GM18867 (cell line): ENCODE measurements around the gene KRTAP12-2.
"Not testable (repeated sequence)": the region's sequence is repeated elsewhere in the genome, so short reads cannot be mapped to it uniquely, and the experiment has no call there.

ENCODE experiments used
- ATAC-seq: cut with Tn5 transposase; IDR thresholded peaks from one replicate; pipeline ENCODE4 v1.9.1; 2021; ENCODE audit warnings: mild to moderate bottlenecking, moderate library complexity; ENCODE audit not compliant: unreplicated experiment

The KRTAP12-2 gene

DNA sequence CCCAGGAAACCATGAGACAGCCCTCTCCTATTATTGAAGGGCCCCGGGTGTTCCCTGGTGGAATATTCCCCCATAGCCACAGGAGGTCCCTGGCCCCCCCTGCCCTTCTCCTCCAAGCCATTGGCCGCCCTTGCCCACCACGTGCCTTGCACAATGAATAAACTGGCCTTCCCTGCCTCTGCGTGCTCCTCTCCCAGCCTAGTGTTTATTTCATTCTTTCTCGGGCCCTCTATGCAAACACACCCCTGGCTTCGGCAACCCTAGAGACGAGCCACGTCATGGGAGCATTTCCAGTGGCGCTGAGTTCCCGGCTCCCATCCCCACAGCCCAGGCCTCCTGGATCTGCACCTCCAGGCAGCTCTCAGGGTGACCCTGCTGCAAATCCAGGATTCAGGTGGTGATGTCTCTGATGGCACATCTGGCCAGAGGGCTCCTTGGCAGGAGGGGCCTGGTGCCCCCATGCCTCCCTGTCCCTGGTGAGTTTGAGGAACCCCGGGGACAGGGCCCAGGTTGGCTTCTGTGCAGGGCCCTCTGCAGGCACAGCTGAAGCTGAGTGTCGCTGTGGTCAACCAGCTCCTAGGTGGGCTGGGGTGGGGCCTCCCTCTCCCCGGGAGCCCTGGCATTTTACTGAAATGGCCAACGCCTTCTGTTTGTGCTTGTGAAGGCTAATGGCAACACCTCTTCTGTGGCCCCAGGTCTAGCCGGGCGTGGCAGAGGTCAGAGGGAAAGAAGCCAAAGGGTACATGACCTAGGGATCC, 36.4 kb upstream of the KRTAP12-2 start:
- no peak for ATAC-seq

DNA sequence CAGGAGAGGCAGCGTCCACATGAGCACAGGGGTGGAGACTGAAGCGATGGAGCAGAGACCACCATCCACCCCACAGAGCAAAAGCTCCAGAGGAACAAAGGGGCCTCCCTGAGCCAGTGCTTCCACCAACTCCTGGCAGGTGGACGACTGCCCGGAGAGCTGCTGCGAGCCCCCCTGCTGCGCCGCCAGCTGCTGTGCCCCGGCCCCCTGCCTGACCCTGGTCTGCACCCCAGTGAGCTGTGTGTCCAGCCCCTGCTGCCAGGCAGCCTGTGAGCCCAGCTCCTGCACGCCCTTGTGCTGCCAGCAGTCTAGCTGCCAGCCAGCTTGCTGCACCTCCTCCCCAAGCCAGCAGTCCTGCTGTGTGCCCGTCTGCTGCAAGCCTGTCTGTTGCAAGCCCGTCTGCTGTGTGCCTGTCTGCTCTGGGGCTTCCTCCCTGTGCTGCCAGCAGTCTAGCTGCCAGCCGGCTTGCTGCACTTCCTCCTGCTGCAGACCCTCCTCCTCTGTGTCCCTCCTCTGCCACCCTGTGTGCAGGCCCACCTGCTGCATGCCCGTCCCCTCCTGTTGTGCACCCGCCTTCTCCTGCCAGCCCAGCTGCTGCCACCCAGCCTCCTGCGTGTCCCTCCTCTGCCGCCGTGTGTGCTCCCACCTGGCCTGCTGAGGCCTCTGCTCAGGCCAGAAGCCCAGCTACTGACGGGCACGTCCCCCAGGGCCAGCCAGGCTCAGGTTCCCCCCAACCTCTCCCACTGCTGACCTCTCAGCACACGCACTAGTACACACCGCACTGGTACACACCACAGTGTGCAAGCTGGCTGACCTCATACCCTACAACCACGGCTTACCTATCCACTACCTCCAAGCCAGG, 35.6 kb upstream of the KRTAP12-2 start:
- ATAC-seq, result no peak

DNA sequence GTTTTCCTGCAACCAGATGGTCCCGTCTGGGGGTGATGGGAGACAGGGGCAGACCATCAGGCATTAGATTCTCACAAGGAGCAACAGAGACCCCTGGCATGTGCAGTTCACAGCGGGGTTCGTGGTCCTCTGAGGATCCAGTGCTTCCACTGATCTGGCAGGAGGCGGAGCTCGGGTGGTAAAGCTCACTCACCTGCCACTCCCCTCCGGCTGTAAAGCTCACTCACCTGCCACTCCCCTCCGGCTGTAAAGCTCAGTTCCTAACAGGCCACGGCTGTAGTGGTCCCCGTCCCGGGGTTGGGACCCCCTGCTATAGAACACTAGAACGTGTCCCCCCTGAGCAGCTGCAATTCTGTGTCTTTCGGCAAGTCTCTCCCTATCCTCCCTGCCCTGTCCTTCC, 34.8 kb upstream of the KRTAP12-2 start:
- ATAC-seq, result no peak

DNA sequence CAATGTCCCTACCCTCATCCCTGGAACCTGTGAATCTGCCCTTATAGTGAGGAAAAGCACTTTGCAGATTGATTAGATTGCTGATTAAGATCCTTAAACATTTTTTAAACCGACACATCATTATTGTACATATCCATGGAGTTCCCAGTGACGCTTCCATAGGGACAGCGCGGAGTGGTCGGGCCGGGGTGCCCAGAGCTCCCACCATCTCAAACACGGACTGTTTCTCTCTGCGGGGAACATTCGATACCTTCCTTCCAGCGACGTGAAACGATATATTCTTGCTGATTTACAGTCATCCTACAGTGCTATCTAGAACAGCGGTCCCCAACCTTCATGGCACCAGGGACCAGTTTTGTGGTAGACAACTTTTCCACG, 34.3 kb upstream of the KRTAP12-2 start:
- no peak for ATAC-seq

DNA sequence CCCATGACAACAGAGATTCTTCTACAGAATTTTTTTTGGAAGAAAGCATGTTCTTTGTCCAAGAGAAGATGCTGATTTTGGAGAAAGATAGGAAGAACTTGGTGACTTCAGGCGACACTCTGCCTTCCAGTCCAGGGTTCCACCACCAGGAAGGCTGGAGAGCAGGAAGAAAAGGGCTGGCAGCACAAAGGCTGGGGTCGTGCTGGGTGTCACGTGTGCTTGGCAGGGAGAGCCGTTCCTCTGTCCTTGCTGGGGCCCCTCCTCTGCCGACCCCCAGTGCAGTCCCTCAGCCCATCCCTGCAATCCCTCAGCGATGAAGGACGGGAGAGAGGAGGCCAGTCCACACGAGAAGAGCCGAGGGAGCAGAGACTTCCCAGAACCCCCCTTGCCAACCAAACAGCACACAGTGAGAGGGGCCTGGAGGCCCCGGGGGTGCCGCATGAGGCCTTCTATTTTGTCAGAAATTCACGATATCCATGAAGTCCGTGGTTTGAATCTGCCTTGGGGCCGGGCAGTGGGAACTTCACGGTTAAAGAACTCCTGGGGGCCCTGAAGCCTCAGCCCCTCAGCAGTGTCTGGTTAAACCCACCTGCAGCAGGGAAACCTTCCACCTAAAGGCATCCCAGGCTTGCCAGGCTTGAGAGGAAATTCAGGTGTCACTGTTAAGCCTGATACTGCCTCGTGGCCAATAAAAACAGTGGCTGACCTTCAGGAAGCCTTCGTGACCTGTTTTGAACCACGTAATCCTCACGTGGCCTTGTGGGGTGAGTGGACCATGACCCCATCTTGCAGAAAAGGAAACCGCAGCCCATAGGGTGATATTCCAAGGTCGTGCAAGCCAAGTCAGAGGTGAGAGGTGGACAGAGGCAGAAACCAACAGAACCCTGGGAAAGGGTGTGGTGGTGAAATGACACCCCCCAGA, 33.6 kb upstream of the KRTAP12-2 start:
- no peak for ATAC-seq

DNA sequence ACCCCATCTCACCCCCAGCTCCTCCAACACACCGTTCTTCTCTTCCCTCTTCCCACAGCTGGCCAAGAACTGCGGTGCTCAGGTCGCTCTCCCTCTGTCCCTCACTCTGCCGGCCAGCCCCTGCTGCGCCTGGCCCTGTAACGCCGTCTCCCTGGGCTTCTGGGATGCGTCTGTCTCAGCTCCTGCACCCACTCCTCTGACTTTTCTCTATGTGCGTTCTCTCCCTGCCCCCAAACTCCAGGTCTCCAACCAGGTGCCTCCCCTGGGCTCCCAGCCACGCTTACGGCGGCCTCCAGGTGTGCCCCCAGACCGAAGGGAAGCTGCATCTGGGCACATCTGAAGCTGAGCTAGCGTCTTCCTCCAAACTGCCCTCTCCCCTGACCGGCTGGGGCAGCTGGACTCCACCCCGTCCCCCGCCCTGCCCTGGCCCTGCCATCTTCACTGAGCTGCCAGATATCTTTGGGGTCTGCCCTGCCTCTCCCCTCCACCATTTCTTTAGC, 32.8 kb upstream of the KRTAP12-2 start:
- no peak for ATAC-seq

DNA sequence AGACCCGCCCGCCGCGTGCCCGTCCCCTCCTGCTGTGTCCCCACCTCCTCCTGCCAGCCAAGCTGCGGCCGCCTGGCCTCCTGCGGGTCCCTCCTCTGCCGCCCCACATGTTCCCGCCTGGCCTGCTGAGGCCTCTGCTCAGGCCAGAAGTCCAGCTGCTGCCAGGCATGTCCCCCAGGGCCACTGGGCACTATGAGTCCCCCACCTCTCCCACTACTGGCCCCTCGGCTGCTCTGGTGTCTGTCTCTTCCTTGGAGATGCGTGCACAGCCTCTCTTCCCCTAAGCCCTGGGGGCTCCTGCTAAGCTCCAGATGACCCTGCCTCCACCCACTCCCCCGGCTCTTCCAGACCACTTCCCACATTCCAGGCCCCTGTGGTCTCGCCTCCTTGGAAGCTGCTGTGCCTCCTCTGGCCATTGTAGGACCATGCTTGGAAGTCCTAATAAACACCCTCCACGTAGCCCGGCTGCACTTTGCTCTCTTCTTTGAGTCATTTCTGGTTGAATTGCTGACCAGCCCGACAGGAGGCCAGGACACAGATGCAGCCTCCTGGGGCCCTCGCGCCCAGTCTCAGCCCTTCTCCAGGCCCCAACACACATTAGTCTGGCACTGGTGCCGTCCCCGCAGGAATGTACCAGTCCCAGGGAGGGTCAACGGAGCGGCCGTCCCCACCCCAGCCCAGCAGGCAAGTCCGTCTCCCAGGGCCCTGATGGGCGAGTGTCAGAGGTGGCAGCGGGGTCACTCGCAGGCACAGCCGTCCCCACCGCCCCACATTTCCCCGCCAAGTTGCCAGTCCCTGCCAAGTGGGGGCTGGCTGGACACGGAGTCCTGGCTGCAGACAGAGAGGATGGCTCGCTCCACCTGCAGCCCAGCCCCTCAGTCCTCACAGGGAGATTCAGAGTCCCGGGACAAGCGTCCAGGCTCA, 31.3 kb upstream of the KRTAP12-2 start:
- no peak for ATAC-seq

DNA sequence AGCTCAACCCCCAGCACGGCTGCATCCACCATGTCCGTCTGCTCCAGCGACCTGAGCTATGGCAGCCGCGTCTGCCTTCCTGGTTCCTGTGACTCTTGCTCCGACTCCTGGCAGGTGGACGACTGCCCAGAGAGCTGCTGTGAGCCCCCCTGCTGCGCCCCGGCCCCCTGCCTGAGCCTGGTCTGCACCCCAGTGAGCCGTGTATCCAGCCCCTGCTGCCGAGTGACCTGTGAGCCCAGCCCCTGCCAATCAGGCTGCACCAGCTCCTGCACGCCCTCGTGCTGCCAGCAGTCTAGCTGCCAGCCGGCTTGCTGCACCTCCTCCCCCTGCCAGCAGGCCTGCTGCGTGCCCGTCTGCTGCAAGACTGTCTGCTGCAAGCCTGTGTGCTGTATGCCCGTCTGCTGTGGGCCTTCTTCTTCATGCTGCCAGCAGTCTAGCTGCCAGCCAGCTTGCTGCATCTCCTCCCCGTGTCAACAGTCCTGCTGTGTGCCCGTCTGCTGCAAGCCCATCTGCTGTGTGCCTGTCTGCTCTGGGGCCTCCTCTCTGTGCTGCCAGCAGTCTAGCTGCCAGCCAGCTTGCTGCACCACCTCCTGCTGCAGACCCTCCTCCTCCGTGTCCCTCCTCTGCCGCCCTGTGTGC, 30.6 kb upstream of the KRTAP12-2 start, which contains the start of gene KRTAP10-12:
TSS of gene KRTAP10-12 (plus strand) at position 1 of the 639 bp plus-strand sequence. CDS start at position 31, 30 bp downstream.
- ATAC-seq, result not testable (repeated sequence)

DNA sequence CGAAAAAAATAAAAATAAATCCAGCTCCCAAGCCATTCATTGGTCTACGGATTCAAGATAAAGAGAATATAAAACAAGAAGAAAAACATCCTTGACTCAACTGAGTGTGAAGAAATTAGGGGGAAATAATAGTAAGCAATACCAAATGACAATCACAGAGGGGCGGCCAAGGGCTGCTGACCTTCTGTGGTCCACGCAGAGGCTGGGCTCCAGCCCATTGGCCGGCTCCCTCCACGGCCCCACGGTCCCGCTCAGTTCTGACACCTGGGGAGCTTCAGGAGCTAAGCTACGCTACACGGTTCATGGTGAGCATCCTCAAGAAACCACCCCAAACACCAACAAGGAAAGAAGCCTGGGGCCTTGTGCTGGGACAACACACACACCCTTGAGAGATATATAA, 29.8 kb upstream of the KRTAP12-2 start:
- ATAC-seq, result no peak

DNA sequence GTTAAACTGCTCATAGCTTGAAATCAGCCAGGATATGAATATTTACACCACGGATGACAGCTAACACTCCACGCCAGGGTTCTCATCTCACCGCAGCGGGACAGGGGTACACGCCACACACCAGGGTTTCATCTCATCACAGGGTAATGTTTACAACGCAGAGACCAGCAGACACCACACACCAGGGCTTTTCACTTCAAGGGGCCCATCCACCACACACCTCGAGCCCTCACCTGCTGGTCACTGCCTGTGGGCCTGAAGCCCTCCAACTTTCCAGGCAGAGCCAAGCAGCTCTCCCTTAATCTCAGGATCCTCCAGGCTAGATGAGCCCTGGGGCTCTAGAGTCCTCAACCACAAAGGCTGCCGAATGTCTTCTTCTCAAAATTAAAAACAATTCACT, 28.9 kb upstream of the KRTAP12-2 start:
- ATAC-seq, result no peak

DNA sequence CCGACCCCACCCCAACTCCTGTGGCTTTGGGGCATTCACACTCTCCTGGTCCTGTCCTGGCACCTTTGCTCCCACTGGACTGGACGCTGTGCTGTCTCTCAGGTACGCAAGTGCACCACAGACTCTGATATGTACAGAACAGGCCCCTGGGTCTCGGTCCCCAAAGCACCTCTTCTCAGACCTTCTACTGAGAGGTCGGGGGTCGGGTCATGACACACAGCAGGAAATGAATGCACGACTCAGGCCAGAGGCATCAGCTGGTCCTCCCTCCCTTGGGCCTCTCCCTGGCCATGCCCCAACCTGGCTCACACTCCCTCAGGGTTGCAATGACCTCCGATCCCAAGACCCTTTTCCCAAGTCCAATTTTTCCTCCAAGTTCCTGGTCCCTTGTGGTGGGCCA, 28.5 kb upstream of the KRTAP12-2 start:
- no peak for ATAC-seq

DNA sequence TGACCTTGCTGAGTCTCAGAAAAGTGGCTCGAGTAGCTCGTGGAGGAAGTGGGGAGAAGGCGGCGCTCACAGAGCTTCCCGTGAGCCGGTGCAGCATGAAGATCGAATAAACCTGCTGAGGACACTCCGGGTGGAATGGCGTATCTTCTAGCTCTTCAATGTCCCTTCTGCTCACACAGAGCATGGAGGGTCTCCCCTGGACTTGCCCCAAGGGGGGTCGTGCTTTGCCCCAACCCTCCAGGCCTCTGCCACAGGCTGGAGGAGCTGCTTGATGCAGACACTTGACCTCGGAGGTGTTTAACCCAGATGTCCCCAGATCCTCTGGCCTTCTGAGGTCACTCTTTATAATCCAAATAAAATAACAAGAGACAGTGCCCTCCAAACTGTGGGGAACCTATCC, 28.0 kb upstream of the KRTAP12-2 start:
- no peak for ATAC-seq

DNA sequence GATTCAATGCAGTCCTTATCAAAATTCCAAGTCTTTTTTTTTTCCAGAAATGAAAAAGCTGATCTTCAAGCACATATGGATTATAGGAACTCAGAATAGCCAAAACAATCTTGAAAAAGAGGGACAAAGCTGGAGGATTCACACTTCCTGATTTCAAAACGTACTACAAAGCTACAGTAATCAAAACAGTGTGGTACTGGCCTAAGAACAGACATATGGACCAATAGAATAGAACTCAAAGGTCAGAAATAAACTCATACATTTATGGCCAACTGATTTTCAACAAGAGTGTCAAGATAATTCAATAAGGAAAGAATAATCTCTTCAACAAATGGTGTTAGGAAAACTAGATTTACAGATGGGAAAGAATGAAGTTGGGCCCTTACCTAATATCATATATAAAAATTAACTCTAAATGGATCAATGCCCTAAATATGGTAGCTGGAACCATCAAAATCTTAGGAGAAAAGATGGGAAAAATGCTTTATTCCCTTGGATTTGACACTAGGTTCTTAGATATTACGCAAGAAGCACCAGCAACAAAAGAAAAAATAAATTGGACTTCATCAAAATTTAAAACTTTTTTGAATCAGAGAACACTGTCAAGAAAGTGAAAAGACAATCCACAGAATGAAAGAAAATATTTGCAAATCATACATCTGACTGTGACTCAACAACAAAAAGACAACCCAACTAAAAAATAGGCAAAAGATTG, 26.2 kb upstream of the KRTAP12-2 start:
- no peak for ATAC-seq

DNA sequence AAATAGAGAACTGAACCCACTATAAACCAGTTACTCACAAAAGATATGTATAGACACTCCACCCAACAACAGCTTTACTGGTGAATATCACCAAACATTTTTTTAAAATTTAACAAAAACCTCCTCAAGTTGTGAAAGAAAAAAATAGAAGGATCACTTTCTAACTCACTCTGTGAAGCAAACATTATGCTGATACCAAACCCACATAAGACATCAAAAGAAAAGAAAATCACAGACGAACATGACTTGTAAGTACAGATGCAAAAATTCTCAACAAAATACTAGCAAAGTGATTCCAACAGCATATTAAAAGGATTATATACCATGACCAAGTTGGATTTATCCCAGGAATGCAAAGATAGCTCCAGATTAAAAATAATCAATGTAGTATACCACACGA, 25.0 kb upstream of the KRTAP12-2 start:
- ATAC-seq, result no peak

DNA sequence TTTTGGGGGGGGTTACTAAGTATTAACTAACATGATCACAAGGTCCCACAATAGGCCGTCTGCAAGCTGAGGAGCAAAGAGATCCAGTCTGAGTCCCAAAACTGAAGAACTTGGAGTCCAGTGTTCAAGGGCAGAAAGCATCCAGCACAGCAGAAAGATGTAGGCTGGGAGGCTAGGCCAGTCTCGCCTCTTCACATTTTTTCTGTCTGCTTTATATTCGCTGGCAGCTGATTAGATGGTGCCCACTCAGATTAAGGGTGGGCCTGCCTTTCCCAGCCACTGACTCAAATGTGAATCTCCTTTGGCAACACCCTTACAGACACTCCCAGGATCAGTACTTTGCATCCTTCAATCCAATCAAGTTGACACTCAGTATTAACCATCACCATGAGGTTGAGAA, 23.0 kb upstream of the KRTAP12-2 start:
- ATAC-seq, result not testable (repeated sequence)

DNA sequence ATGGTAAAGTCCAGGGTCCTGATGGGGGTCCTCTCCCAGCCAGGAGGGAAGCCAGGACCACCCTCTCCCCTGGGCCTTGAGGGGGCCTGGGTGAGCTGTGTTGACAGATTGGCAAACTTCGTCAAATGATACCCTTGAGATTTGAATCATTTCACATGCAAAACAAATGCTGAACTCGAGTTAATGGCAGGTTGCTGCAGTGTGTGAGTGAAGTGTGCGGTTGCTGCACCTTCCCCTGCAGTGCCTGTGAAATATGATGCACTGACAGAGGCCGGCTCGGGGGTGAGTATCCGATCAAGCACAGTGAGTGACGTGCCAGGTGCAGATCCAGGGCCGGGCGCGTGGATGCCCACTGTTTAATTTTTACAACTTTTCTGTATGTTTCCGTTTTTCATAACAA, 20.9 kb upstream of the KRTAP12-2 start:
- no peak for ATAC-seq

DNA sequence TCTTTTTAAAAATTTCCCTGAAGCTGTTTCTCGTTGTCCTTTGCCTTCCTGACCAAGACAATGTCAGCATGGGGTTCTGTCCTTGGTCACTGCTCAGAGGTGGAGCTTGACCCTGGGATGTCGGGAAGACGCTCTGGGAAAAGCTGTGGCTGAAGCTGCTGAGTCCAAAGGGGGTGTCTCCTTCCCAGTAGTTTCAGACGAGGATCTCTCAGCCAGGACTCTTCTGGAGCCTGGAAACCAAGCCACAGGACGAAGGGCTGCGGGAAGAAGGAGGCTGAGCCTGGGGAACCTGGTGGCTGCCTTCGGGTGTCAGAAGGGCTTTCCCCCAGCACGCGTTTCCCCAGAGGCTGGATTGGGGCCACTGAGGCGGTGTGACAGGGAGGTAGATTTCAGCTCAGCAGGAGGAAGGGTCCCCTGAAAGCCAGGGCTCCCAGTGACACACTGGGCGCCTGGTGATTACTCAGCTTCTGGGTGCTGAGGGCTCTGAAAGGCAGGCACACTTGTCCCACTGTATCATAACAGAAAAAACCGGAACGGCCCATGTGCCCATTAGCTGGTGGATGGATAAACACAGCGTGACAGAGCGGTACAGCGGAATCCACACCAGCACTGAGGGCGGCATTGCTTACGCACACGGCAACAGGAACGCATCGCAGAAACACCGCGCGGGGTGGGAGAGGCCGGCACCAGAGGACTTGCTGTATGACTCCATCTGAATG, 20.3 kb upstream of the KRTAP12-2 start:
- ATAC-seq, result no peak
